Suprapubic skin (tissue), 4 donors: ENCODE results near the gene C5AR2.
"Not testable (repeated sequence)": the region's sequence is repeated elsewhere in the genome, so short reads cannot be mapped to it uniquely, and the experiment has no call there.

Experiments
- CTCF ChIP-seq, 2 donors: fragments of 200-600 bp in 1 of 2; fragments of 450-650 bp in 1 of 2; sonication (generic) in 1 of 2; IDR thresholded peaks; one replicate each; pipeline ENCODE4 v1.5.1; 2016 to 2019; ENCODE audit warnings: antibody characterized with exemption in 2 of 2, mild to moderate bottlenecking in 1 of 2, moderate library complexity in 1 of 2
- POLR2A ChIP-seq, 2 donors: fragments of 450-650 bp; IDR thresholded peaks; one replicate each; pipeline ENCODE4 v1.6.1; 2017; ENCODE audit warnings: antibody characterized with exemption in 2 of 2, mild to moderate bottlenecking in 2 of 2, moderate library complexity in 2 of 2
- POLR2AphosphoS5 ChIP-seq, 3 donors: sonication (generic); formaldehyde crosslinking; IDR thresholded peaks; one replicate each; pipeline ENCODE4 v1.6.1; 2017; ENCODE audit warnings: antibody characterized with exemption in 3 of 3

GRCh38 chr19:47388721-47389120 is 56.7 kb downstream of the C5AR2 start:
- not testable (repeated sequence) for TF ChIP-seq POLR2A, POLR2AphosphoS5, CTCF (IDR thresholded peaks at IDR 0.05)
